ENCODE results near the gene DPF1. TPM values are rescaled to one million over a fixed set of nuclear protein-coding genes. Genes with fewer than 3 reads are reported as not detected.

DPF1 gene
- total and polyA plus RNA-seq, 10 of the 15 experiments (the other 5 are each of a cell fraction or from before 2014, with no cell fraction given): 0.11 to 4.3 (median 2.4) TPM

GRCh38 chr19:38263689-38264485 is 39.9 kb upstream of the DPF1 start (continued):
- TF ChIP-seq ZNF687 (IDR thresholded peaks at IDR 0.05) (no peak), ZNF24 (IDR thresholded peaks at IDR 0.05) (no peak), SREBF1 (IDR thresholded peaks at IDR 0.05; ENCODE audit: low read length) (no peak), MXI1 (IDR thresholded peaks at IDR 0.05; ENCODE audit: low read depth, low read length) (no peak), ZNF217 (IDR thresholded peaks at IDR 0.05) (no peak), BMI1 (IDR thresholded peaks at IDR 0.05; ENCODE audit: borderline replicate concordance) (no peak), TCF3 (IDR thresholded peaks at IDR 0.05; ENCODE audit: borderline replicate concordance, insufficient read depth, low read depth, low read length) (peak; percentile 45; the same call in 1 of the 2 replicates), BRCA1 (IDR thresholded peaks at IDR 0.05; ENCODE audit: low read depth, low read length) (no peak), BACH1 (IDR thresholded peaks at IDR 0.05; ENCODE audit: borderline replicate concordance) (no peak), MTA3 (IDR thresholded peaks at IDR 0.05; ENCODE audit: borderline replicate concordance, low read length) (no peak), HSF1 (IDR thresholded peaks at IDR 0.05; ENCODE audit: low read depth, low read length) (no peak), PAX8 (IDR thresholded peaks at IDR 0.05) (no peak), WRNIP1 (IDR thresholded peaks at IDR 0.05; ENCODE audit: borderline replicate concordance, low read depth, low read length) (no peak), ZSCAN29 (IDR thresholded peaks at IDR 0.05) (no peak), E2F8 (IDR thresholded peaks at IDR 0.05; ENCODE audit: low read depth, partially characterized antibody) (no peak), RBBP5 (conservative IDR thresholded peaks at IDR 0.05) (no peak), JUNB (IDR thresholded peaks at IDR 0.05) (no peak), EGR1 (IDR thresholded peaks at IDR 0.05; ENCODE audit: borderline replicate concordance in 1 of 2, low read depth in 2 of 2, low read length in 2 of 2) (peak in 1 of 2 experiments; percentile 27; a peak in 1 of 3 replicates), CREM (IDR thresholded peaks at IDR 0.05; ENCODE audit: low read depth) (peak; percentile 24; the same call in 1 of the 2 replicates), FOXM1 (IDR thresholded peaks at IDR 0.05; ENCODE audit: low read depth, low read length) (no peak), TBL1XR1 (IDR thresholded peaks at IDR 0.05; ENCODE audit: low read depth, low read length) (no peak), CBFB (IDR thresholded peaks at IDR 0.05; ENCODE audit: low read depth) (no peak), TAF1 (IDR thresholded peaks at IDR 0.05; ENCODE audit: borderline replicate concordance, low read depth, low read length) (no peak)
